Measurements from ENCODE around the gene NPY5R.

DNA sequence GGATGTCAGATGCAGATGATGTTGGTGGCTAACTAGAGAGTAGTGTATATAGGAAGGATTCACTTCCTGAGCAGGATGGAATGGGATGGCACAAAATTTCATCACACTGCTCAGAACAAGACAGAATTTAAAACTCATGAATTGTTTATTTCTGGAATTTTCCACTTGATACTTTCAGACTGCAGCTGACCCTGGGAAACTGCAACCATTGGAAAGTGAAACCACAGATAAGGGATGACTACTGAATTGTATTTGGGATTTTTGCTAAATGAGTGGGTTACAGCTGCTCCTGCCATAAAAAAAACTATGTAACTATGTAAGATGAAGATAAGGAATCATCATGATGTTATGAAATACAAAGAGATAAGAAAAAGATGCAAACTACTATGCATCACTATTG, 51.4 kb downstream of the NPY5R start:
- TF ChIP-seq POLR2AphosphoS5 (IDR thresholded peaks at IDR 0.05; ENCODE audit: low read depth, low read length) (no peak), PAX5 (IDR thresholded peaks at IDR 0.05; ENCODE audit: insufficient read depth, low read length, severe bottlenecking) (no peak), POLR2A (IDR thresholded peaks at IDR 0.05; ENCODE audit: low read depth, low read length) (no peak)
